SU-DHL-6 (cell line): ENCODE measurements around the gene SMOC1.

ENCODE experiments used
- H2AFZ ChIP-seq: fragments of 200-600 bp; sonication (generic); 2 replicates; pipeline ENCODE4 v1.6.1; 2014; ENCODE audit warnings: low read depth, mild to moderate bottlenecking, moderate library complexity, mixed read lengths, antibody characterized with exemption, low read length; ENCODE audit not compliant: severe bottlenecking
- H3F3A ChIP-seq: fragments of 200-600 bp; shearing (Covaris generic); 2 replicates; pipeline ENCODE4 v1.6.0; 2016; ENCODE audit warnings: antibody characterized with exemption, mild to moderate bottlenecking; ENCODE audit not compliant: insufficient read depth
- H3K27ac ChIP-seq: fragments of 200-600 bp; sonication (generic); 2 replicates; pipeline ENCODE4 v1.5.1; 2016; ENCODE audit warnings: low read depth, mild to moderate bottlenecking, low read length, moderate library complexity, mixed read lengths
- H3K27me3 ChIP-seq: fragments of 200-600 bp; sonication (generic), shearing (Covaris generic); 2 replicates; pipeline ENCODE4 v1.6.0; 2014; ENCODE audit warnings: mild to moderate bottlenecking, low read length
- H3K36me3 ChIP-seq: fragments of 200-600 bp; sonication (generic); 2 replicates; pipeline ENCODE4 v1.6.1; 2014; ENCODE audit warnings: mild to moderate bottlenecking, low read length, mixed read lengths
- H3K4me2 ChIP-seq: fragments of 300-600, 200-600 bp; shearing (Covaris generic), sonication (generic); 2 replicates; pipeline ENCODE4 v1.6.0; 2014; ENCODE audit warnings: low read length, low read depth, mild to moderate bottlenecking; ENCODE audit not compliant: poor library complexity, severe bottlenecking
- H3K4me3 ChIP-seq: fragments of 200-600 bp; sonication (generic); 2 replicates; pipeline ENCODE4 v1.5.1; 2014; ENCODE audit warnings: antibody characterized with exemption, low read length, mild to moderate bottlenecking, mixed read lengths; ENCODE audit not compliant: insufficient read depth, poor library complexity, severe bottlenecking
- H3K79me2 ChIP-seq: fragments of 200-600 bp; sonication (generic); 2 replicates; pipeline ENCODE4 v1.6.1; 2014; ENCODE audit warnings: mild to moderate bottlenecking, low read length, moderate library complexity; ENCODE audit not compliant: insufficient read depth
- H3K9ac ChIP-seq: fragments of 200-600 bp; sonication (generic); 2 replicates; pipeline ENCODE4 v1.7.0; 2014; ENCODE audit warnings: mild to moderate bottlenecking, low read length
- H3K9me2 ChIP-seq: fragments of 200-600 bp; sonication (generic); replicated peaks from 2 replicates; pipeline ENCODE4 v1.6.1; 2014; ENCODE audit warnings: low read length; ENCODE audit not compliant: insufficient read depth
- H3K9me3 ChIP-seq: fragments of 200-600 bp; sonication (generic); 2 replicates; pipeline ENCODE4 v1.6.1; 2014; ENCODE audit warnings: low read length, mixed read lengths; ENCODE audit not compliant: insufficient read depth
- H4K20me1 ChIP-seq: fragments of 200-600 bp; sonication (generic); 2 replicates; pipeline ENCODE4 v1.6.1; 2014; ENCODE audit warnings: low read depth, mild to moderate bottlenecking, antibody characterized with exemption, low read length, moderate library complexity, mixed read lengths
- EZH2phosphoT487 ChIP-seq: fragments of 200-600 bp; sonication (generic), shearing (Covaris generic); conservative IDR thresholded peaks from 2 replicates; pipeline ENCODE4 v1.6.1; 2018; ENCODE audit warnings: mild to moderate bottlenecking, antibody characterized with exemption, low read length, moderate library complexity, mixed read lengths
- TF ChIP-seq, protein P1 (sequence below): fragments of 200-600 bp; sonication (generic); IDR thresholded peaks from one replicate; pipeline ENCODE4 v1.5.1; 2017; ENCODE audit warnings: antibody characterized with exemption, mild to moderate bottlenecking, low read length, moderate library complexity; ENCODE audit not compliant: insufficient read depth, poor library complexity, severe bottlenecking

SMOC1 gene

DNA sequence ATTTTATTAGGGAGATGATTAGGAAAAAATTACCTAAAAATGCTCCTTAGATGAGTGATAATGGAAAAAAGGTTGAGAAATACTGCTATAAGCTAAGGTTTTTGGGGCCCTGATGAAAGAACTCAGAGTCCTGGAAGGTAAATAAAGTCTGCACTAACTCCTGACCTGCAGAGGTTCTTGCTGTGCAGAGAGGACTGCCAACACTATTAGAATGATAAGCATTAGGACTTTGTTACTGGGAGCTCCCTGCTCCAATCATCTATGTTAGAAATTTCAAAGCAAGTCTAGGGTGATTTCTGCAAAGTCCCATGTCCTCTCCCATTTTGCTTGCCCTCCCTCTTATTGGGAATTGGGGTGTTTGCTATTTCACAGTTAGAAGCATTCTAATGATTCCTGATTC is 112.2 kb downstream of the SMOC1 start:
- Histone ChIP-seq H4K20me1 (no peaks in the 10 kb centered on the region), H3F3A (no peaks in the 10 kb centered on the region), H3K27me3 (no peaks in the 10 kb centered on the region), H3K9me2 (no peaks in the 10 kb centered on the region), H2AFZ (no peak overlapping the region), H3K9ac (no peak overlapping the region), H3K4me3 (no peak overlapping the region), H3K9me3 (peaks cover 8% of the 10 kb centered on the region; the same call in 1 of the 2 replicates), H3K36me3 (no peaks in the 10 kb centered on the region), H3K4me2 (no peak overlapping the region), H3K79me2 (no peaks in the 10 kb centered on the region), H3K27ac (no peak overlapping the region)
- TF ChIP-seq EZH2phosphoT487, result no peak

DNA sequence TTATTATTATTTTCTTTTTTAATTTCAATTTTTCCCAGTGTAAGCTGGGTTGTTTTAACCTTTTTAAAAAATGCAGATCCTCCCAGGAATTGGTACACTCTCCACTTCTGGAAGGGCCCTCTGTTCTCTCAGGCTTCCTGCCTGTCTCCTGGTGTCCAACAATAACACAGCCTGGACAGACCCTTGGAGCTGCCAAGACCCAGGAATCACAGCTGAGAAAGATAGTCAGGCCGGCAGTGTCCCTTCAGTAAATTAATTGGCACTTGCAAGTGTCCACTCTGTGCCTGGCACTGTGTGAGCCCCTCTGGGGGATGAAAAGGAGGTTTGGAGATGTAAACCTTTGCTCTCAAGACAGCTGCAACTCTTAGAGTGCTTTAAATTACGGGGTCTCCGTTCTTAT is 113.3 kb downstream of the SMOC1 start:
- Histone ChIP-seq H2AFZ (no peak overlapping the region), H3K9me3 (peaks cover 8% of the 10 kb centered on the region; the same call in 1 of the 2 replicates), H3K4me3 (no peak overlapping the region), H3K79me2 (no peaks in the 10 kb centered on the region), H3K4me2 (no peak overlapping the region), H3K27me3 (no peaks in the 10 kb centered on the region), H3K9me2 (no peaks in the 10 kb centered on the region), H3F3A (no peaks in the 10 kb centered on the region), H3K9ac (no peak overlapping the region), H3K27ac (no peak overlapping the region), H4K20me1 (no peaks in the 10 kb centered on the region), H3K36me3 (no peaks in the 10 kb centered on the region)
- TF ChIP-seq EZH2phosphoT487, result no peak
- TF ChIP-seq, protein P1, sequence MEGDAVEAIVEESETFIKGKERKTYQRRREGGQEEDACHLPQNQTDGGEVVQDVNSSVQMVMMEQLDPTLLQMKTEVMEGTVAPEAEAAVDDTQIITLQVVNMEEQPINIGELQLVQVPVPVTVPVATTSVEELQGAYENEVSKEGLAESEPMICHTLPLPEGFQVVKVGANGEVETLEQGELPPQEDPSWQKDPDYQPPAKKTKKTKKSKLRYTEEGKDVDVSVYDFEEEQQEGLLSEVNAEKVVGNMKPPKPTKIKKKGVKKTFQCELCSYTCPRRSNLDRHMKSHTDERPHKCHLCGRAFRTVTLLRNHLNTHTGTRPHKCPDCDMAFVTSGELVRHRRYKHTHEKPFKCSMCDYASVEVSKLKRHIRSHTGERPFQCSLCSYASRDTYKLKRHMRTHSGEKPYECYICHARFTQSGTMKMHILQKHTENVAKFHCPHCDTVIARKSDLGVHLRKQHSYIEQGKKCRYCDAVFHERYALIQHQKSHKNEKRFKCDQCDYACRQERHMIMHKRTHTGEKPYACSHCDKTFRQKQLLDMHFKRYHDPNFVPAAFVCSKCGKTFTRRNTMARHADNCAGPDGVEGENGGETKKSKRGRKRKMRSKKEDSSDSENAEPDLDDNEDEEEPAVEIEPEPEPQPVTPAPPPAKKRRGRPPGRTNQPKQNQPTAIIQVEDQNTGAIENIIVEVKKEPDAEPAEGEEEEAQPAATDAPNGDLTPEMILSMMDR, result no peak

DNA sequence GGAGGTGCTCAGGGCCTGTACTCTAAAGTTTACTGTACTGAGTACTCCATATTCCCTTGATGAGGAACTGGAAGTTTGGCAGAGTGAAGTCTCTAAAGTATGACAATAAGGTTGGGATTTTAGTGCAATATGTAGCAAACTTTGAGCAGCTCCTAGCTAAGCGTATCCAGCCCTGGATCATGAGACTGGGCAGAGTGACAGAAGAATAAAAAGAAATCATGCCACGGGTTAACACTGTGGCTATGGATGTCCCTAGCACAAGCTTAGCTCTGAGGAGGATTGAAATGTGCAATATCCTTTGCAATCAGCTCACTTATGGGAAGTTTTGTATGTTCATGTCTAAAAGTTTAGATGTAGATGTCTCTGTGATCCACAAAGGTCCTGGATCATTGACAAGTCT is 114.1 kb downstream of the SMOC1 start:
- TF ChIP-seq, protein P1, result no peak
- no peak for TF ChIP-seq EZH2phosphoT487
- H3K9me3 ChIP-seq, result peaks cover 8% of the 10 kb centered on the region; the same call in 1 of the 2 replicates
- no peak overlapping the region for H3K4me3 ChIP-seq
- H4K20me1 ChIP-seq, result no peaks in the 10 kb centered on the region
- H3K79me2 ChIP-seq, result no peaks in the 10 kb centered on the region
- no peak overlapping the region for H3K4me2 ChIP-seq
- no peaks in the 10 kb centered on the region for H3F3A ChIP-seq
- H2AFZ ChIP-seq, result no peak overlapping the region
- H3K36me3 ChIP-seq, result no peaks in the 10 kb centered on the region
- no peaks in the 10 kb centered on the region for H3K9me2 ChIP-seq
- no peak overlapping the region for H3K9ac ChIP-seq
- H3K27ac ChIP-seq, result no peak overlapping the region
- H3K27me3 ChIP-seq, result no peaks in the 10 kb centered on the region

DNA sequence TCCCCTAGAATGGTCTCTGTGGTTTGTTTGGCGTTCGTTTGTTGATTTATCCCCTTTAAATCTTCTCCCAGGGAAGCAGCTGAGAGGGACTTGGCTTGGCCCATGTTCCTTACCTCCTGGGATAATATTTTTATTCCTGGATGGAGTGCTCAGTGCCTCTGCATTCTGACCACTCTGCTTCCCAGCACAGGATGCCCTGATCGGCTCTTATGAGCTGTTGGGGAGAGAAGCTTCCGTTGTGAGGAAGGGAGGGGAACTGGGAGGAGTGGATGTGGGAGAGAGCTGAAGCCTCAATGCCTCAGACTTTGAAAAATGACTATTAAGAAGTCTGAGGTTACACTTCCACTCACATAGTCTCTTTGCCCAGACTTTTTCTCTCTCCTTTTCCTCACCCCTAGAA is 114.8 kb downstream of the SMOC1 start:
- no peaks in the 10 kb centered on the region for H3F3A ChIP-seq
- H3K4me2 ChIP-seq, result no peak overlapping the region
- no peak for TF ChIP-seq EZH2phosphoT487
- TF ChIP-seq, protein P1, result no peak
- H3K4me3 ChIP-seq, result no peak overlapping the region
- H3K9me3 ChIP-seq, result peaks cover 3% of the 10 kb centered on the region; the same call in 1 of the 2 replicates
- no peak overlapping the region for H3K27ac ChIP-seq
- H3K9ac ChIP-seq, result no peak overlapping the region
- no peak overlapping the region for H2AFZ ChIP-seq
- H3K79me2 ChIP-seq, result no peaks in the 10 kb centered on the region
- H3K9me2 ChIP-seq, result no peaks in the 10 kb centered on the region
- no peaks in the 10 kb centered on the region for H3K27me3 ChIP-seq
- H4K20me1 ChIP-seq, result no peaks in the 10 kb centered on the region
- no peaks in the 10 kb centered on the region for H3K36me3 ChIP-seq
